ENCODE data around the gene COL6A3.

Gene COL6A3

GRCh38 chr2:237458519-237458918, 44.6 kb upstream of the COL6A3 start:
- Histone ChIP-seq H3K36me3 (ENCODE audit: insufficient read depth, low read length) (no peaks in the 10 kb centered on the region), H3K79me2 (ENCODE audit: insufficient read depth, low read length) (no peaks in the 10 kb centered on the region), H4K20me1 (ENCODE audit: insufficient read depth, low read length, poor library complexity, severe bottlenecking) (no peaks in the 10 kb centered on the region), H3K9ac (ENCODE audit: low read depth, low read length, poor library complexity, severe bottlenecking) (no peak overlapping the region), H3K4me2 (ENCODE audit: low read depth, low read length, poor library complexity, severe bottlenecking) (no peak overlapping the region), H3K9me3 (ENCODE audit: insufficient read depth, low read depth, low read length) (no peaks in the 10 kb centered on the region), H3K4me1 (ENCODE audit: insufficient read depth, low read length, poor library complexity, severe bottlenecking) (no peaks in the 10 kb centered on the region), H2AFZ (ENCODE audit: low read length) (0 out of 2 replicates have a peak overlapping the region, but pooled peaks have one; percentile 20), H3K4me3 (ENCODE audit: low read length, poor library complexity, severe bottlenecking) (no peak overlapping the region), H3K27me3 (ENCODE audit: insufficient read depth, low read length, poor library complexity, severe bottlenecking) (no peaks in the 10 kb centered on the region), H3K9me2 (replicated peaks; ENCODE audit: low read depth, low read length) (no peaks in the 10 kb centered on the region), H3F3A (ENCODE audit: low read depth) (no peaks in the 10 kb centered on the region)
- TF ChIP-seq CTCF (conservative IDR thresholded peaks at IDR 0.05; ENCODE audit: low read length) = no peak
- TF ChIP-seq EZH2phosphoT487 (IDR thresholded peaks at IDR 0.05; ENCODE audit: borderline replicate concordance) = no peak

DNA sequence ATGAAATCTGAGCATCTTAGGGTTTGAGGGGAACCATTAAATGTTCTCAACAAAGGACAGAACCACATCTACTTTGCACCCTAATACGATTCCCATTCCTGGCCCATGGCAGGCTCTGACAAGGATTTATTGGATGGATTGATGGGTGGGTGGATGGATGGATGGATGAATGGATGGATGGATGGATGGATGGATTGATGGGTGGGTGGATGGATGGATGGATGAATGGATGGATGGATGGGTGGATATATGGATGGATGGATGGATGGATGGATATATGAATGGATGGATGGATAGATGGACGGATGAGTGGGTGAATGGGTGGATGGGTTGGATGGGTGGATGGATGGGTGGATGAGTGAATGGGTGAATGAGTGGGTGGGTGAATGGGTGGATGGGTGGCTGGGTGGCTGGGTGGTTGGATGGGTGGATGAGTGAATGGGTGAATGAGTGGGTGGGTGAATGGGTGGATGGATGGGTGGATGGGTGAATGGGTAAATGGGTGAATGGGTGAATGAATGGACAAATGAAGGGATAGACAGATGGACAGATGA, 43.5 kb upstream of the COL6A3 start:
- no peak overlapping the region for H3K4me2 ChIP-seq (ENCODE audit: low read depth, low read length, poor library complexity, severe bottlenecking)
- H4K20me1 ChIP-seq (ENCODE audit: insufficient read depth, low read length, poor library complexity, severe bottlenecking) = no peaks in the 10 kb centered on the region
- TF ChIP-seq CTCF (conservative IDR thresholded peaks at IDR 0.05; ENCODE audit: low read length) (no peak), EZH2phosphoT487 (IDR thresholded peaks at IDR 0.05; ENCODE audit: borderline replicate concordance) (no peak)
- H2AFZ ChIP-seq (ENCODE audit: low read length) = no peak overlapping the region
- no peaks in the 10 kb centered on the region for H3K79me2 ChIP-seq (ENCODE audit: insufficient read depth, low read length)
- H3K4me3 ChIP-seq (ENCODE audit: low read length, poor library complexity, severe bottlenecking) = no peak overlapping the region
- no peaks in the 10 kb centered on the region for H3K36me3 ChIP-seq (ENCODE audit: insufficient read depth, low read length)
- H3F3A ChIP-seq (ENCODE audit: low read depth) = no peaks in the 10 kb centered on the region
- H3K9me3 ChIP-seq (ENCODE audit: insufficient read depth, low read depth, low read length) = no peaks in the 10 kb centered on the region
- H3K27me3 ChIP-seq (ENCODE audit: insufficient read depth, low read length, poor library complexity, severe bottlenecking) = no peaks in the 10 kb centered on the region
- no peaks in the 10 kb centered on the region for H3K4me1 ChIP-seq (ENCODE audit: insufficient read depth, low read length, poor library complexity, severe bottlenecking)
- H3K9me2 ChIP-seq (replicated peaks; ENCODE audit: low read depth, low read length) = no peaks in the 10 kb centered on the region
- no peak overlapping the region for H3K9ac ChIP-seq (ENCODE audit: low read depth, low read length, poor library complexity, severe bottlenecking)

DNA sequence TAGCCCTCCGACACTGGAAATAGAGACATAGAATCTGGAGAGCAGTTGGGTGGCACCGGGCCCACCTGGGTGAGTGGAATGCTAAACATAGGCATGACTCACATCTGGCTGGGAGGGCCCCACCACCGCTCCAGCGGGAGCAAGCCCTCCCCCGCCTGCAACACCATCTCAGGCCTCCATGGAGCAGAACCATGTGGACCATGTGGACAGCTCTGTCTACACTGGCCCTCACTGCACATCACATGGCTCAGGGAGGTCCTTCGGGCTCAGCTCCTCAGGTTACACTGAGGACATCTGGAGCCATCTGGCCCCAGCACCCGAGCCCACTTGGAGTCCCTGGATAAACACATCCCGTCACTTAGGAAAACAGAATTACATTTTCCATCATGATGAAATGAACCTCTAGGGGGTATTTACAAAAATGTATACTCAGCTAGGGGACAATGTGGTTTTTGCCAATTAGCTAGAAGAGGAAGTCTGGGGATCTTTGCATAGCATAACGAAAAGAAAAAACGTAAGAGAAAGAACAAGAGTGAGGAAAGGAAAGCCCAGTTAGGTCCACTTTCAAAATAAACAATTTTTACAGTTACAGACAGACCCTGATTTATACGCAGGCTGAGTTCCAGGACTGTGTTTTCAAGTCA, 42.4 kb upstream of the COL6A3 start:
- Histone ChIP-seq H4K20me1 (ENCODE audit: insufficient read depth, low read length, poor library complexity, severe bottlenecking) (no peaks in the 10 kb centered on the region), H3K27me3 (ENCODE audit: insufficient read depth, low read length, poor library complexity, severe bottlenecking) (no peaks in the 10 kb centered on the region), H3K36me3 (ENCODE audit: insufficient read depth, low read length) (no peaks in the 10 kb centered on the region), H2AFZ (ENCODE audit: low read length) (no peak overlapping the region), H3K79me2 (ENCODE audit: insufficient read depth, low read length) (no peaks in the 10 kb centered on the region), H3K4me1 (ENCODE audit: insufficient read depth, low read length, poor library complexity, severe bottlenecking) (no peaks in the 10 kb centered on the region), H3K9ac (ENCODE audit: low read depth, low read length, poor library complexity, severe bottlenecking) (no peak overlapping the region), H3K9me3 (ENCODE audit: insufficient read depth, low read depth, low read length) (no peaks in the 10 kb centered on the region), H3K9me2 (replicated peaks; ENCODE audit: low read depth, low read length) (no peaks in the 10 kb centered on the region), H3K4me3 (ENCODE audit: low read length, poor library complexity, severe bottlenecking) (no peak overlapping the region), H3F3A (ENCODE audit: low read depth) (no peaks in the 10 kb centered on the region), H3K4me2 (ENCODE audit: low read depth, low read length, poor library complexity, severe bottlenecking) (no peak overlapping the region)
- TF ChIP-seq EZH2phosphoT487 (IDR thresholded peaks at IDR 0.05; ENCODE audit: borderline replicate concordance) (no peak), CTCF (conservative IDR thresholded peaks at IDR 0.05; ENCODE audit: low read length) (no peak)

Measured in Loucy (cell line).